Loucy (cell line): ENCODE data around the gene CEP290.

Source experiments
- CTCF ChIP-seq: fragments of 200-600 bp; sonication (generic); conservative IDR thresholded peaks from 2 replicates; pipeline ENCODE4 v1.5.1; 2014; ENCODE audit warnings: mild to moderate bottlenecking, antibody characterized with exemption, low read length
- EZH2phosphoT487 ChIP-seq: fragments of 200-600 bp; IDR thresholded peaks from 2 replicates; pipeline ENCODE4 v1.6.1; 2018; ENCODE audit warnings: antibody characterized with exemption, mild to moderate bottlenecking, moderate library complexity, borderline replicate concordance

- TF ChIP-seq CTCF (no peak), EZH2phosphoT487 (no peak)
Measured at GRCh38 chr12:88092771-88093170, 49.1 kb downstream of the CEP290 start.
